Measurements from ENCODE around the gene TRAK1.

Gene TRAK1

DNA sequence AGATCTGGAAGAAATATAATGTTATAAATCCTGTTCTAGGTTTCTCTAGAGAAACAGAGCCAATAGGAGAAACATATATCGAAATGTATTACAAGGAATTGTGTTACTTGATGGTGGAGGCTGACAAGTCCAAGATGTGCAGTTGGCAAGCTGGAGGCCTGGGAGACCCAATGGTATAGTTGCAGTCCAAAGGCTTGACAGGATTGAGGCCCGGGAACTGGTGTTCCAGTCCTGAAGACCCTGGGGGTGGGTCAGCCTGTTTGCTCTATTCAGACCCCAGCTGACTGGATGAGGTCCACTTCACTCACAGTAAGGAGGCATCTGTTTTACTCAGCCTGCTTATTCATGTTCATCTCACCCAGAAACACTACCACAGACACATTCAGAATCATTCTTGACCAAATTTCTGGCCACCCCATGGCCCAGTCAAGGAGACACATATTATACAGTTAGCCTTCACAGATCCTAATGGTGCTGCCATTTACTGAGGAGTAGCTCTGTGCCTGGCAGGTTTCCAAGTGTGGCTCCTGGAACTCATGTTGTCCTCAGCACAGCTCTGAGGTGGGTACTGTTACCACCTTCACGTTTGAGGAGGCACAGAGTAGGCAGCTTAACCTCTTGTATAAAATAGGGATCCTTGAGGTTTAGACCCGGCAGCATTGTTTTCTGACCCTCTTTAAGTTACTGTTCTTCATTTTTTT, 3.7 kb downstream of the TRAK1 start:
- CTCF ChIA-PET, result no interaction called here
- no peak for DNase-seq (ENCODE audit: extremely low spot score)
- POLR2A ChIA-PET, result no interaction called here
- no peak for TF ChIP-seq FOXA1 (IDR thresholded peaks at IDR 0.05)
- TF ChIP-seq ELF4 (IDR thresholded peaks at IDR 0.05), result no peak
- no peak for TF ChIP-seq ZNF384 (IDR thresholded peaks at IDR 0.05)
- TF ChIP-seq LEF1 (IDR thresholded peaks at IDR 0.05; ENCODE audit: borderline replicate concordance), result no peak
- TF ChIP-seq SP1 (IDR thresholded peaks at IDR 0.05), result no peak
- no peak for TF ChIP-seq SUZ12 (IDR thresholded peaks at IDR 0.05)
- TF ChIP-seq L3MBTL2 (conservative IDR thresholded peaks at IDR 0.05), result no peak
- no peak for TF ChIP-seq NFRKB (IDR thresholded peaks at IDR 0.05)

DNA sequence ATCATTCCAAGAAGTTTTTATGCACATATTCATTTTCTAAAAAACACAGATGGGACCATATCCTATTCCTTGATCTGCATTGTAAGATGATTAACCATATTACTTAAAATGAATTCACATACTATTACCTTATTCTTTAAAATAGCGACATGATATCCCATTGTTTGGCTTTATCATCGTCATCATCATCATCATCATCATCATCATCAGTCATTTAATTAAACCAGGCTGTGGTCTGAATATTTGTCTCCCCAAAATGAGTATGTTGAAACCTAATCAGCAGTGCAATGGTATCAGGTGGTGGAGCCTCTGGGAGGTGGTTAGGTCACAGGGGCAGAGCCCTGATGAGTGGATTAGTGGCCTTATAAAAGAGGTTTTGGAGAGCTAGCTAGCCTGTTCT, 4.4 kb downstream of the TRAK1 start:
- DNase-seq (ENCODE audit: extremely low spot score), result no peak
- CTCF ChIA-PET, result no interaction called here
- TF ChIP-seq BHLHE40 (IDR thresholded peaks at IDR 0.05; ENCODE audit: borderline replicate concordance) (no peak), PKNOX1 (IDR thresholded peaks at IDR 0.05) (no peak), LEF1 (IDR thresholded peaks at IDR 0.05; ENCODE audit: borderline replicate concordance) (no peak), CTBP1 (IDR thresholded peaks at IDR 0.05; ENCODE audit: borderline replicate concordance) (no peak), FOXK2 (IDR thresholded peaks at IDR 0.05) (no peak), L3MBTL2 (conservative IDR thresholded peaks at IDR 0.05) (no peak), ZNF384 (IDR thresholded peaks at IDR 0.05) (no peak), FOXM1 (IDR thresholded peaks at IDR 0.05; ENCODE audit: borderline replicate concordance) (no peak), ELF4 (IDR thresholded peaks at IDR 0.05) (no peak), ARNT (IDR thresholded peaks at IDR 0.05) (no peak), TARDBP (IDR thresholded peaks at IDR 0.05) (no peak), HDGF (IDR thresholded peaks at IDR 0.05; ENCODE audit: borderline replicate concordance) (no peak), FOXA1 (IDR thresholded peaks at IDR 0.05) (no peak), NFRKB (IDR thresholded peaks at IDR 0.05) (no peak), SP1 (IDR thresholded peaks at IDR 0.05) (no peak), SUZ12 (IDR thresholded peaks at IDR 0.05) (no peak)
- POLR2A ChIA-PET, result no interaction called here

DNA sequence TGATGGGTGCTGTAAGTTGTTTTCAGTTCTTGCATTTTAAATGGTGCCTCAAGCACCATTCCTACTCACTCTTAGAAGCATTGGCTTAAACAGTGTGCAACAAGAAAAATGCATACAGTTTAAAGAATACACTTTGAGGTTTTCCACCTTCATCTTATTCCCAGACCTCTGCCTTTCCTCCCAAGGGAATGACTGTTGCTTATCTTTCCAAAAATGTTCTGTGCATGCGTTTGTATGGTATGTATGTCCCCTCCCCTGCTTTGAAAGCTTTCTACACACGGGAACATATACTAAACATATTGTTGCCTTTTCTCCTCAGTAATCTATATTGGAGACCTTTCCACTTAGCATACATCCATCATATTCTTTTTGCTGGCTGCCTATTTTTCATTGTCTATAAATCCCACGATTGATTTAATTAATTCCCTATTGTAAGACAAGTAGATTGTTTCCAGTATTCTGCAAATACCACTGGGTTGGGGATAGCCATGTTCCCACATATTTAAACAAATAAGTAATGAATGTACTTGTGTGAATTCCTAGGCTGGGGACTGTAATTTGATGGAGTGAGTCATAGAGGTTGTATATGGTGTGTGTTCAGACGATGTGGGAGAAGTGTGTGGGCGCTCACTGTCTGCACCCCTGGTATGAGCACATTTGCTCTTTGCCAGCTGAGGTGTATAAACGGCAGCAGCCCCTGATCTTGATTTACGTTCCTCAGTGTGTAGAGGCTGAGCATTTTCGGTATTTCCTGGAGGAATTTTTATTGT, 5.8 kb downstream of the TRAK1 start:
- no peak for DNase-seq (ENCODE audit: extremely low spot score)
- ChIA-PET POLR2A (no interaction called here), CTCF (no interaction called here)
- TF ChIP-seq PKNOX1 (IDR thresholded peaks at IDR 0.05) (no peak), FOXK2 (IDR thresholded peaks at IDR 0.05) (no peak), SUZ12 (IDR thresholded peaks at IDR 0.05) (no peak), CTBP1 (IDR thresholded peaks at IDR 0.05; ENCODE audit: borderline replicate concordance) (no peak), ARNT (IDR thresholded peaks at IDR 0.05) (no peak), FOXA1 (IDR thresholded peaks at IDR 0.05) (no peak), ELF4 (IDR thresholded peaks at IDR 0.05) (no peak), ZNF384 (IDR thresholded peaks at IDR 0.05) (no peak), LEF1 (IDR thresholded peaks at IDR 0.05; ENCODE audit: borderline replicate concordance) (no peak), L3MBTL2 (conservative IDR thresholded peaks at IDR 0.05) (no peak), BHLHE40 (IDR thresholded peaks at IDR 0.05; ENCODE audit: borderline replicate concordance) (no peak), FOXM1 (IDR thresholded peaks at IDR 0.05; ENCODE audit: borderline replicate concordance) (no peak)

DNA sequence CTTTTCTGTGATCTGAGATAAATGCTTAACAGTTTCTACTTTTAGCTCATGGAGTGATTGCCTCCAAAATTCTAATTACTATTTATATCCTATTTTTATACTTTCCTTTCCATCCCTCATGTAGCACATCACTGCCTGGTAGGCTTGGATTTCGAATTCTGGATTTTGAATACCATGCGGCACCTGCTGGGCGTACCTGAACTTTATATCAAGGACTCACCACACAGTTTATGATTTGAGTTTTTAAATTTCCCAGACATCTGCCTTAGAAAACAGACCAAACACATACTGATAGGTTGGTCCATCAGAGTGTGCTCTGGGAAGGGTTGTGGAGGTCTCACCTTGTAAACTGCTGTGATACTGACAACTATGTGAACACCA, 6.4 kb downstream of the TRAK1 start:
- ChIA-PET POLR2A (no interaction called here), CTCF (interaction anchor here (1.3 kb wide), 1 partner anchor 100 kb away, joined by 3 read pairs; no protein-coding TSS in a partner anchor)
- DNase-seq (ENCODE audit: extremely low spot score), result no peak
- TF ChIP-seq ZNF384 (IDR thresholded peaks at IDR 0.05) (no peak), L3MBTL2 (conservative IDR thresholded peaks at IDR 0.05) (no peak), CTBP1 (IDR thresholded peaks at IDR 0.05; ENCODE audit: borderline replicate concordance) (no peak), NFRKB (IDR thresholded peaks at IDR 0.05) (no peak), PKNOX1 (IDR thresholded peaks at IDR 0.05) (no peak), BHLHE40 (IDR thresholded peaks at IDR 0.05; ENCODE audit: borderline replicate concordance) (no peak)

- DNase-seq (ENCODE audit: extremely low spot score), result no peak
- ChIA-PET CTCF (interaction anchor here (1.3 kb wide), 1 partner anchor 100 kb away, joined by 3 read pairs; no protein-coding TSS in a partner anchor), POLR2A (no interaction called here)
- TF ChIP-seq BHLHE40 (IDR thresholded peaks at IDR 0.05; ENCODE audit: borderline replicate concordance) (no peak), L3MBTL2 (conservative IDR thresholded peaks at IDR 0.05) (no peak), CTBP1 (IDR thresholded peaks at IDR 0.05; ENCODE audit: borderline replicate concordance) (no peak), ARNT (IDR thresholded peaks at IDR 0.05) (no peak), PKNOX1 (IDR thresholded peaks at IDR 0.05) (no peak), ZNF384 (IDR thresholded peaks at IDR 0.05) (no peak), FOXM1 (IDR thresholded peaks at IDR 0.05; ENCODE audit: borderline replicate concordance) (no peak), FOXK2 (IDR thresholded peaks at IDR 0.05) (no peak), FOXA1 (IDR thresholded peaks at IDR 0.05) (no peak), SP1 (IDR thresholded peaks at IDR 0.05) (no peak), LEF1 (IDR thresholded peaks at IDR 0.05; ENCODE audit: borderline replicate concordance) (no peak), SUZ12 (IDR thresholded peaks at IDR 0.05) (no peak), ELF4 (IDR thresholded peaks at IDR 0.05) (no peak)
Observed at GRCh38 chr3:42098171-42098570, 7.0 kb downstream of the TRAK1 start.

All from HEK293T (cell line).